Colon (tissue), 2 donors: Measurements from ENCODE around the gene MPI.
"Not testable (repeated sequence)": the region's sequence is repeated elsewhere in the genome, so short reads cannot be mapped to it uniquely, and the experiment has no call there.

Experiments used
- FAIRE-seq: peaks from 2 replicates; lab custom pipeline; 2012; peaks lifted over from hg19 to GRCh38; lab: Jason Lieb, UNC
- donor health status: control.
- donor health status: control.

The MPI gene

DNA sequence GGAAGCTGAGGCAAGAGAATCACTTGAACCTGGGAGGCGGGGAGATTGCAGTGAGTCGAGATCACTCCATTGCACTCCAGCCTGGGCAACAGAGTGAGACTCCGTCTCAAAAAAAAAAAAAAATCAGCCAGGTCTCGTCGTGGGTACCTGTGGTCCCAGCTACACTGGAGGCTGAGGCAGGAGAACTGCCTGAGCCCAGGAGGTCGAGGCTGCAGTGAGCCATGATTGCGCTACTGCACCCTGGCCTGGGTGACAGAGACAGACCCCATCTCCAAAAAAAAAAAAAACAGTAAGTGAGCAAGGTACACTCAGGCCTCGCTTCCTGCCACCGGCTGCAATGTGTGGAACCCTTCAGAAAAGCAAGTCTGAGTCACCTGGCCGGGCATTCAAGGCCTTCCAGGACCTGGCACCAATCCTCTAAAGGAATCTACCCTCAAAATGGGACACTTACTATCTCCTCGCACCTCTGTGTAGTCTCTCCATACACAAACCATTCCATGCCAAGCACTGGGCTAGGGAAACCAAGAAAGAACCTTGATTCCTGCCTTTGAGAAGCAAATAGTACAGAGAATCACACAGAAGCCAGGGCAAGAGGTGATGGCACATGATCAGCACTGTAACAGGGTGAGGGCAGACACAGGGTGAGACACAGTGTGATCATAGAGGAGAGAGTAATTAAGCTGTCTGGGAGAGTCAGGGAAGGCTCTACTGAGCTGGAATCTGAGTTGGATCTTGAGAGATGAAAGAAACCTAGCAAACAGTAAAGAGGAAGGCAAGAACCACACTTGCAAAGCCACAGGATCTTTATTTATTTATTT, 26.4 kb upstream of the MPI start:
- FAIRE-seq, result no peak

DNA sequence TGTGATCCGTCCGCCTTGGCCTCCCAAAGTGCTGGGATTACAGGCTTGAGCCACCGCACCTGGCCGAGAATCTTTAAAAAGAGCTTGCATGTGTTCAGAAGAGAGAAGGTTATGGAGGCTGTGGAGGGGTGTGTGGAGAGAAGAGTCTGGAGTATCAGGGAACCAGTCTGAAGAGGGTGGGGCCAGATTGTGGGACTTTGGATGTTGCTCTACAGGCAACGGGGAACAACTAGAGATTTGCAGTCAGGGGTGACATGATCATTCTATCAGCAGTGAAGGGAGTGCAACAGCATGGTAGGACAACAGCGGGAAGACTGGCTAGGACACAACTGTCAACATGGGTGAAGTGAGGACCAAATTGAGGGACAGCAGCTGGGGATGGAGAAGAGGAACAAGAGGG, 25.5 kb upstream of the MPI start:
- no peak for FAIRE-seq

DNA sequence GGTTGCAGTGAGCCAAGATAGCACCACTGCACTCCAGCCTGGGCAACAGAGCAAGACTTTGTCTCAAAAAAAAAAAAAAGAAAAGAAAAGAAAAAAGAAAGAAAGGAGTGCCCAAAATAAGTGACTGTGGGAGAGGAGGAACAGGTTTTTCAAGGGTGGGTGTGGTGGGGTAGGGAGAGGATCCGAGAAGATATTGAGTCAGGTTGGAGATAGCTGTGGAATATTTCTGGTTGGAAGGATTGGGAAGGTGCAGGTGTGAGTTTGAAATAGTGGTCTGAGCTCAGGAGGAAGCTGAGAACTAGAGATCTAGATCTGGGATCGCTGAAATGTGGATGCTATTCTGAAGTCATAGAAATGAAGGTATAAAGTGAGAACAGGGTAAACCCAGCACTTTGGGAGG, 24.5 kb upstream of the MPI start:
- FAIRE-seq, result no peak

DNA sequence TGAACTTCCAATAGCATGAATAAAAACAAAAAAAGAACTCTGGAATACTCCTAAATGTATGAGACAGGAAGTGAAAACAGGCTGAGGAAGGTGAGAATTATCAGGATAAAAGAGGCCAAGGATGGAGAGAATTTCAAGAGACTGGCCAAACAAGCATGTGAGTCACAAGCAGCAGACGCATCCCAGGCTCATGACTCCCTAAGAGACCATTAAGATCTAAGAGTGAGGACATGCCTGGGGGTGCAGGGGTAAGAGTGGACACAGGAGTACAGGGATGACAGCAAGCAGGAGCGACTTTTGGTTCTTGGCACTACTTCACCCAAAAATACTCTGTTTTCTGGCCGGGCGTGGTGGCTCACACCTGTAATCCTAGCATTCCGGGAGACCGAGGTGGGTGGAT, 23.8 kb upstream of the MPI start:
- no peak for FAIRE-seq

DNA sequence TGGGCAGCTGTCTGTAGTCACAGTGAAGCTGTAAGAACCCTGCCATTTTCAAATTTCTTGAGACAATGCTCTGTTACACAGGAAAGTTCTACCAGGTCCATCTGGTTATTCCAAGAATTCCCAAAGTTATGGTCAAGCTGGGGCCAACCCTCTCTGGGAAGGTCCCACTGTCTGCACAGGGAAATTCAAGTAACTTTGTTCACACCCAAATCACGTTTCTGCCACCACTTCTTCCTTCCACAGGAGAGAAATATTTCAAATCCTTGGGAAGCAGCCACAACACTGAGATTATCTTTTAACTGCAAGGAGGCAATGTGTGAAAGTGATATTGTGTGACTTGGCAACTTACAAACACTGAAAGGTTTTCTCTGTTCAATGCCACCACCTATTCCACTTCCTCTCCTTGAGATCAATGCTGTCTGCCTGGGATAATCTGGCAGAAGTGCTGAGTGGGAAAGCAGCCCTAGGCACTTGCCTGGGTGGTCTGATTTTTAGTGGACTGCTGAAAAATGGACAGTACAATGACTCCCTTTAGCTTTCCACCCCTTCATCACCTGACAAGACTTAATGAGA, 22.3 kb upstream of the MPI start:
- FAIRE-seq, result no peak

DNA sequence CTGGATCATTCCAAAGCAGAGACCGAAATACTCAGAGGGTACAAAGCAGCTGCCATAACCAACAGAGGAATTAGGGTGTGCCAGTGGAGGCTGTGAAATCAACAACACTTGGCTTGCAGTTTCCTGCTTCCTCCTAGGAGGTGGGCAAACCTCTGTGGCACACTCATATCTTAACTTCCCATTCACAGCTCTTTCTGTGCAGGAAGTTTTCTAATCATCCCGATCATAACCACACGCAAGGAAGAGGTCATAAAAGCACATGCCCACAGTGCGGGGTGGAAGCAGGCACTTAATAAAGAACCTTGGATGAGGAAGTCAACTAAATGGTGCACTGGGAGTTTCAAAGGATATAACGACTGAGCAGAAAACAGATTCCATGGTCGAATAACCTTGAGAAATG, 21.8 kb upstream of the MPI start:
- no peak for FAIRE-seq

DNA sequence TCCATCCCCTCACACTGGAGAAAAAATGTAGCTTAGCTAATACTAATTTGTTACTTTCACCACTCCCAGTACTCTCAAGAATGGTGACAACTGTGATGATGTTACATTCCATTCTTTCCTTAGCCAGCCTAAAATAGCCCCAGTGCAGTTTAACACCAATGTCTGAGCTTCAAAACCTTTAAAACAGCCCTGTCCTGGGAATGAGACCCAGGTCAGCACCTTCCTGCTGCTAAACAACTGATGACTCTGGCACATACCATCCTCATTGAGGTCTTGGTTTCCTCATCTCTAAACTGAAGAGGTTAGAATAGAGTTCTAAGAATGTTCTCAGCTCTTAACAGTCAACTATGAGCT, 20.5 kb upstream of the MPI start:
- FAIRE-seq, result no peak

DNA sequence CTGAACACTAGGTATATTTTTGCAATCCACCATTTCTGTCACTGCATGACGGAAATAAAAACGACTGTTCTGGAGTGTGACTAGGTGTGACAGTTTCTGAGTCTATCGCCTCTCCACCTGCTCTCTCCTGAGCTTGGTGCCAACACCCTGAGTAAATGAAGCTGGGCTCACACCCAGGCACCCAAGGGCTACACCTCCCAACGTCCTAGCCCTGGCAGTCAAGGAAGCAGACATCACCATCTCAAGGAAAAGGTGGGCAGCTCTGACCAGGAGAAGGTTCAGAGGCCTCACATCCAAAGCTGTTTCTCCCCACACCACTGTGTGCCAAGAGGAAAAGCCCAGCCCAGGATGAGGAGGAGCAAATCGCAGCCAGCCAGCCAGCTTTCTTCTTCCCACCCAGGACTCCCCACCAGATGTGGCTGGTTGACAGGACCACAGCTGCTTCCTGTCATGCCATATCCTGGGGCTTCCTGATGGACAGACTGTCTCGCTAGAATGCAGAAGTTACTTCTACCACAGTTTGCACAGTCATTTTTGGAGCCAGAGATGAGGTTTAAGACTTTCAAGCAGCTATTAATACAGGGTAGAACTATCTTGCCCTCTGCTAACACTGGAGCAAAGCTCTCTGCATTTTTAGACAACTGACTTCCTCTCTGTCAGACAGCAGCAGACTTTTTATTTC, 20.0 kb upstream of the MPI start:
- FAIRE-seq, result no peak

DNA sequence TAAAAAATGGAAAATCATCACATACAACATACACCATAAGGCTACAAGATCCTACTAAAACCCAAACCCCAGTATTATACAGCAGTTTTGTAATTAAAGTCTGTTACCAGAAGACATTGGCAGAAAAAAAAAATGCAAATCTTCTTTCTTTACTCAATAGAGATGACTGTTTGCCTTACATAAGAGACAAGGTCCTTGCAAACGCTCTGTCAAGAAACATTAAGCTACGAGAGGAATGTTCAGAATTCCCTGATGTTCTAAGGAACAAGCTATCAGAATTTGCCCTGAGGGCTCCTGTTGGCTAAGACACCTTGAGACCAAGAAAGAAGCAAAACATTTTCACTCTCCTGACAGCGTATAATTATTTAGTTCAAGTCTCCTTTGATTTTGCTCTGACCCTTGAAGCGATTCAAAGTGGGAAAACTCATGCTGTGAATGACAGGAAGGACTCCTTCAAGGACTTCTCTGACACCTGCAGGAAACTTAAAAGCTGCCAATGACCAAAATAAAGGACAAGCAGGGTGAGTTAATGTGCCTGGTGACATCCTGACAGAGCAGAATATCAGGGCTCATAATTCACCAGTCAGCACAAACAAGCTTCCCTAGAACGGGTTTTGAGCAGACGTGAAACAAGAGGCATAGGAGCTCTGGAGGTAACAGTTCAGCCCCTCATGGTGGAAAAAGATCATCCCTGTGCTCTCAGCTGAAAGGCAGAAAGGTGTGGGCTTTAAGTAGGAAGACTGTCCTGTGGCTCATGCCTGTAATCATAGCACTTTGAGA, 19.2 kb upstream of the MPI start:
- no peak for FAIRE-seq

DNA sequence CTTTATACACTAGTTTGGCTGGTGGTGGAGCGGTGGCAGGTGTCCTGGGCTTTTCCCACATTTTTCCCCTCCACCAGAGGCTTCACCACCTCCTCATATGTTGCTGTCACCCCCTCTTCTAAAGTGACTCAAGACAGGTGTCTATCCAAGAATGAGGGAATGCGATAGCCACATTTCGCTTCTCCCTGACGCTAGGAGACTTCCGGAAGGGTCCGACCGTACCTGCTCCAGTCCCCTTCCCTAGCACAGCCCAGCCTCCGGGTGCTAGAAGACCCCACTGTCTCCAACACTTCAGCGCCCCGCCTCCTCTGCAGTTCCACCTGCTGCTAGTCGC, 17.2 kb upstream of the MPI start:
- FAIRE-seq, result no peak

DNA sequence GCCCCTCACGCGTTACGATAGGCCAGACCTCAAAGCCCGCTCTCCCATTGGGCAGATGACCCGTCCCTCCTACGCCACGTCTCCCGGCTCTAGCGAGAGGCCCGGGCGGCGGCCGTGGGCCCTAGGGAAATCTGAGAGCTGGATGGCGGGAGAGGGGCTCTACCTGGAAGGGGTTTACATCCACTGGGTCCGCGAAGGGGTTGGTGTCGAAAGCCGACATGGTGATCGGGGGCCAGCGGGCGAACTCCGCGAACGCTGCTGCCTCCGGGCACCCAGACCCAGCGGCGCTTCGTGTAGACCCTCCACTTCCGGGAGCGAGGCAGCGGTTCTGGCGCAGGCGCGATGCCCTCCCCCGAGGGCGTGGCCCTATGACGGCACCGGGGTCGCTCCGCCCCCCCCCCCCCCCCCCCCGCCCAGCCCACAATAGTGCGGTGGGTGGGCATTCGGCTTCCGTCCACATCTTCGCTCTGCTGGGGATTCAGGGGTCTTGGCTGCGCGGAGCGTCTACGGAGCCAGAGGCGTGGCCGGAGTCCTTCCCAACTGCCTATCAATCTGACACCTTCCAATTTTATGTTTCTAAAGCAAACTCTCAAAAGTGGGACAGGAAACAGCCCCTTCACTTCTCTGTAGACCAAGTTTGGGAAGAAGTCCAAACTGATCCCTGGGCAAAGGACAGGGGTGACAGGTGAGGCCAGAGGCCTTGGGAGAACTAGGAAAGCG, 16.6 kb upstream of the MPI start, which contains the start of gene SCAMP2:
Gene SCAMP2, minus strand, starts transcription at position 330 of the 720 bp plus-strand sequence. Its CDS starts 110 bp downstream, at position 220.
- no peak for FAIRE-seq

DNA sequence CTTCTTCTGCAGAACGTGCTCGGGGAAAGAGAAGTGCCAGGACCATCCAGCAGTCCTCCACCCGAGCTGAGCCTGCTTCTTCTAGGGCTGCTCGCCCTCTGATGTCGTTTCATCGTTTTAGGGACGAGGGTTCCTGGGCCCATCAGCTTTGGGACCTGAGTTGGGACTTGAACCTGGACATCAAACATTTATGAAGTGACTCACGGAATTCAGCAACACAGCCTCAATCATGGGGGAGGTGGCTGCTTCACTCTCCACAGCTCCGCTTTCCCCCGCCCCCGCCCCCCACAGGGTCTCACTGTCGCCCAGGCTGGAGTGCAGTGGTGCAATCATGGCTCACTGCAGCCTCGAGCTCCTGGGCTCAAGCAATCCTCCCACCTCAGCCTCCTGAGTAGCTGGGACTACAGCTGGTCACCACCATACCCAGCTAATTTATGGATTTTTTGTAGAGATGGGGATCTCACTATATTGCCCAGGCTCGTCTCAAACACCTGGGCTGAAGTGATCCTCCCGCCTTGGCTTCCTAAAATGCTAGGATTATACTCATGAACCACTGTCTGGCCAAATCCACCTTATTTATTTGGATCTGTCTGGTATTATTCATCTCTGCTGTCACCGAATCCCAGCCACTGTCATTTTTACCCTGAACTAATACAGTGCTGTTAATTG, 16.0 kb upstream of the MPI start:
- no peak for FAIRE-seq

DNA sequence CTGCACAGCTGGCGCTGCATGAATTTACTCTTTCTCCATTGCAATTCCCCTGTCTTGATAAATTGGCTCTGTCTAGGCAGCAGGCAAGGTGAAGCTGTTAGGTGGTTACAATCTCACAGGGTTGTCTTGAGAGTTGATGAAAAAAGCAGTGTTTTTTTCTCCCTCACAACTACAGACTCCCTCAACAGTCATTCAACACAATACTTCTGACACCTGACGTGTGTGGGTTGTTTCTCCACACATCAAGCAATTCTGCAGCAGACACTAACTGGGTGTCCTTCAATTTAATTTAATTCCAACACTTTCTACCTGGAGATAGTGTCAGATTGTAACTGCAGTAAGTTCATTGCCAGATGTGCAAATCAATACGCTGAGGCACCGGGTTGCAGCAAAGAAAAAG, 11.6 kb upstream of the MPI start:
- FAIRE-seq, result no peak

DNA sequence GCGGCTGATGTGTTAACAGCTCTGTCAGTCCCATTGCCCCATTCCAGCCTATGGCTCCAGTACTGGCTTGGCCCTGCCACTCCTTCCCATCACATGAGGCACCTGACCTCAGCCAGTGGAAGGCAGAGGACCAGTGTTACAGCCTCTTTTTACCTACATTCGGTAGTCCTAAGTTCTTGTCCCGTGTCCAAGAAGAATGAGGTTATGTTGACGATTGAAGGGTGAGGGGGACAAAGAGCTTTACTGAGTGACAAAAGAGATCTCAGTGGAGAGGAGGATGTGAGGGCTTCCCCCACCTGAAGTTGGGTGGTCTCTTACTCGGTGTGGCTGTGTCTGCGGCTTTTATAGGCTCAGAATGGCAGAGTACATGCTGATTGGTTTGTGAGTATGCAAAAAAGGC, 7.3 kb upstream of the MPI start:
- FAIRE-seq, result no peak

DNA sequence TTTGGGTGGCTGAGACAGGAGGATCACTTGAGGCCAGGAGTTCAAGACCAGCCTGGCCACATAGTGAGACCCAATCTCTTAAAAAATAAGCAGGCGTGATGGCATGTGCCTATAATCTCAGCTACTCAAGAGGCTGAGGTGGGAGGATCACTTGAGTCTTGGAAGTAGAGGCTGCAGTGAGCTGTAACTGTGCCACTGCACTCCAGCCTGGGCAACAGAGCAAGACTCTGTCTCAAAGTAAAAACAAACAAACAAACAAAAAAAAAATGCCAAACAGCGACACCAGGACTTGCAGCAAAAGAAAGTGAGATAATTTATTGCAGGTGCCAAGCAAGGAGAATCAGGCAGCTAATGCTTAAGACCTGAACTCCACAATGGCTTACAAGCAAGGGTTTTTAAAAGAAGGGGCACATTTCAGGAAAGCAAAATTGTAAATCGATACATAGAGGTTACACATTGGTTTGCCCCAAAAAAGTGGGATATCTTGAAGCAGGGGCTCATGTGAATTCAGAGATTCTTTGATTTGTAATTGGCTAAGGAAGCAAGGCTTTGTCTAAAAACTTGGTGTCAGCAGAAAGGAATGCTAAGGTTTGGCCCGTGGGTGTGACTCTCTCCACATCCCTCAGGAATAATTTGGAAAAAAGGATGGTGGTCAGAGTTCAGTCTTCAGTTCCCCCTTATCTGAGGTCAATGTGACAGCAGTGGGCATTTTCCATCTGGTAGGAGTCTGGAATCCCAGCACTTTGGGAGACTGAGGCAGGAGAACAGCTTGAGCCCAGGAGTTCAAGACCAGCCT, 5.2 kb upstream of the MPI start:
- no peak for FAIRE-seq

DNA sequence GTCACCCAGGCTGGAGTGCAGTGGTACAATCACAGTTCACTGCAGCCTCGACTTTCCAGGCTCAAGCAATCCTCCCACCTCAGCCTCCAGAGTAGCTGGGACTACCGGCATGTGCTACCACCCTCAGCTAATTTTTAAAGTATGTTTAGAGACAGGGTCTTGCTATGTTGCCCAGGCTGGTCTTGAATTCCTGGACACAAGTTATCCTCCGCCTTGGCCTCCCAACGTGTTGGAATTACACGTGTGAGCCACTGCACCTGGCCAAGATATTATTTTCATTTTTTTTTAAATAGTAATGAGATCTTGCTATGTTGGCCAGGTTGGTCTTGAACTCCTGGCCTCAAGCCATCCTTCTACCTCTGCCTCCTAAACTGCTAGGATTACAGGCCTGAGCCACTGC, 4.4 kb upstream of the MPI start:
- FAIRE-seq, result no peak

DNA sequence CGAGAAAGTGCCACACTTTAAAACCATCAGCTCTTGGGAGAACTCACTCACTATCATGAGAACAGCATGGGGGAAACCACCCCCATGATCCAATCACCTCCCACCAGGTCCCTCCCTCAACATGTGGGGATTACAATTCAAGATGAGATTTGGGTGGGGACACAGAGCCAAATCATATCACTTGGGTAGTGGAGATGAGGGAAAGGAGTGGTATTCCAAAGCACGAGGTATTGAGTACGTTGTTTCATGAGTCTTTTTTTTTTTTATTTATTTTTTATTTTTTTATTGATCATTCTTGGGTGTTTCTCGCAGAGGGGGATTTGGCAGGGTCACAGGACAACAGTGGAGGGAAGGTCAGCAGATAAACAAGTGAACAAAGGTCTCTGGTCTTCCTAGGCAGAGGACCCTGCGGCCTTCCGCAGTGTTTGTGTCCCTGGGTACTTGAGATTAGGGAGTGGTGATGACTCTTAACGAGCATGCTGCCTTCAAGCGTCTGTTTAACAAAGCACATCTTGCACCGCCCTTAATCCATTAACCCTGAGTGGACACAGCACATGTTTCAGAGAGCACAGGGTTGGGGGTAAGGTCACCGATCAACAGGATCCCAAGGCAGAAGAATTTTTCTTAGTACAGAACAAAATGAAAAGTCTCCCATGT, 2.2 kb upstream of the MPI start:
- not testable (repeated sequence) for FAIRE-seq

DNA sequence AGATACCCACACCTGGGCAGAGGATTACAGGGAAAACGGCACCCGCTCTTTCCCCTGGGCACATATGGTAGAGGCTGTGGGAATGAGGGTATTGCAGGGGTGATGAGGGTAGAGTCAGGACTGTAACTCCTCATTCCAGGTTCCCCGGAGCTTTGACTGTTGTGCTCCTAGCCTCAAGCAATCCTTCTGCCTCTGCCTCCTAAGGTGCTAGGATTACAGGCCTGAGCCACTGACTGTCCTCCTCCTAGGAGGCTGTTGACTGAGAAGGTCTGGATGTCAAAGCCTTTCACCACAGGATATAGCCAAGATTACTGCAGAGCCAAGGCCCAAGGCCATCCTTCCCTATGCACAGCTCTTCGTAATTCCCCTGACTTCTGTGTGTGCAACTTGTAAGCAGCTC, 1.1 kb upstream of the MPI start:
- FAIRE-seq, result no peak

DNA sequence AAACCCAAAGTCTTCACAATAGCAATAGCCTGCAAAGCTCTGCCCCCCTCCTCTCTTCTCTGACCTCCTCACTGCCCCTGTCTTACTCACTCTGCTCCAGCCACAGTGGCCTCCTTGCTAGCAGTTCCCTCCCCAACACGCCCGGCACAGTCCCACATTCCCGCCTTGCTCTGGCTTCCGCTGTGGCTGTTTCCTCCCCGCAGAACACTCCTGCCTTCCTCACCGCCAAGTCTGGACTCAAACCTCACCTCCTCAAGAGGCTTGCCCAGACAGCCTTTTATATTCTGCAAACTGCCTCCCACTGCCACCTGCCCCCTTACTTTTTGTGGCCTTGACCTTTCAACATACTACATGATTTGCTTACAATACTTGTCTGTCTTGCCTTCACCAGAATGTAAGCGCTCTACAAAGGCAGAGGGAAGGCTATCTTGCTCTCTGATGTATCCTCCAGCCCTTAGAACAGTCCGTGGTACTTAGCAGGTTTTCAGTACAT, 406 bp upstream of the MPI start:
- no peak for FAIRE-seq

DNA sequence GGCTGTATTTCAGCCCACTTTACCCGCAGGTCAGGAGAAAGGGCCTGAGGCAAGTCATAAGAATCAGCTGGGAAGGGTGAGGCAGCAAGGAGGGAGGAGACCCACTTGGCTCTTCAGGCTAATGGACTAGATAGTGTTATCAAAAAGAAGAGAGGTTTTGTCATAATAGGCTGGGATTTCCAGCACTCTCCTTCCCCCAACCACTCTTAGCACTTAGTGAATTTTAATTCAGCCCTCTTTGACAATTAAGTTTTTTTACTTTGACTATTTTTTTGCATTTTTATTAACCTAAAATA, 771 bp downstream of the MPI start:
- no peak for FAIRE-seq
